NCI-H1105 (cell line): ENCODE results near the gene ITGB6.

ENCODE experiments used
- DNase-seq: peaks from one replicate; lab custom pipeline; 2025; lab: John Stamatoyannopoulos, UW

ITGB6 gene

DNA sequence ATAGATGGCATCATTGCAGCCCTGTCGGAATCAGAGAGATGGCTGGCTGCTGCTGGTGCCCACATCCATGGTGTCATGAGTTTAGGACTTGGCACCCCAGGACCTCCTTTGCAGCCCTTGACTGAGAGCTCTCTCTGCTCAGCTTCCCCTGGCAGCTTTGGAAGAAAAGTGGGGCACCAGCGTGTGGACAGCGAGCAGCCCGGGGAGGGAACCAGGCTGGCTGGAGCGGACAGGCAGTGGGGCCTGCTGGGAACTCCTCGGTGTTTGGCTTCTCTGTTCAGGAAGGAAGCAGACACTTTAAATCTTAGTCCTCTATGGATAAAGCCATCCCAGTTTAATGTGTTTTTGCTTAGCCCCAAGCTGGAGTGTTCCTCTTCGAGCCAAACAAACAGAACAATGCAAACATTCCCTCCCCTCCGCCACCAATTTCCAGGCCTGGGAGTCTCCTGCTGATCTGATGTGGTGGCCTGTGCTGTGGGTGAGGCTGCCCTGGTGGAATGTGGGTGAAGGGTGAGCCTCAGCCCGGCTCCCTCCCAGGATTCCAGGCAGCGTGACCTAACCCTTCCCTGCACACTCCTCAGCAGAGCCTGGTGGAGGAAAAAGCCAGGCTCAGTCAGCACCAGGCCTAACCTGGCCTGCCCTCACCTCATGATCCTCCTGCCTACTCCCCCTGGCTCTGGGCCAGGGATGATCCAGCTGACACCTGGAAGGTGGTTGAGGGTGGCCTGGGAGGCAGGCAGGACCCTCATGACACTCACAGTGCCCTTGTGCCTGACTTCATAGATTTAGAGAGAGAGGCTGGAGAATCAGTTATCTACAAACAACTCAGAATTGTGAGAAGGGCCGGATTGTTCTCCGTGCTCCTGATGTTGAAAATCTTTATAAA, 21.6 kb upstream of the ITGB6 start:
- DNase-seq, result no peak

DNA sequence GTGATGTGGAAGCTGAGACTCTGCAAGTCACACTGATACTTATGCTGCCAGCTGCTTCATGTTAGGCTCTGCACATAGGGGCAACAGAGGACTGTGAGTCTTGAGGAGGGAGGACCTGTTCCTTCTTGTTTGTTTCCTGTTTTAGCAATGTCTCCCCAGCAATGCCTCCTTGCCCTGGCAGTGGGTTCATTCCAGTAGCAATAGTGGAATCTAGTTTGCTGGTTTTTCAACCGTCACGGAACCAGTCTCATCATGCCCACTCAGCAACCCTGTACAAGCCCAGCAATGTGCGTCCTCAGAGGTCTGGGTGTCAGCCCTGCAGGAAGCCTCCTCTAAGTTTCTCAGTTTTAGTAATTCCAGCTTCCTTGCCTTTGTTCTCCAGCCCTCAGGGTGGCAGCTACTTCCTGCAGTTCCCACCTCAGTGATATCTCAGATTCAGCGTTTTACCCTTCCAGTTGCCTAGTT, 20.5 kb upstream of the ITGB6 start:
- DNase-seq, result no peak

DNA sequence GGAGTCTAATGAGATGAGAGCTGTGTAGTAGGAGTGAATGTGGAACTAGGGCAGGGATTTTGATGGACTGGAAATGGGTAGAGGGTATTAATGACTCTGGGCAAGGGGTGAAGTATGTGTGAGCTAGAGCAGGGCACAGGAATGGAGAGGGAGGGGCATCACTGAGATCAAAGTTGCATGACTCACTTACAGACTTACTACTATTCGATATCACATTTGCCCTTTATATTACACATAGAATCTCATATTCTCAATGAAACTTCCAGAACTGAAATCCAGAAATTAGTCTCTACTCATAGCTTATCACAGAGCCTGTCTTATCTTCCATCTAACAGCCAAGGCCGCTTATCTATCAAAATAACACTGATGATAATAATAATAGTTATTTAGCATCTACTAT, 20.0 kb upstream of the ITGB6 start:
- no peak for DNase-seq

DNA sequence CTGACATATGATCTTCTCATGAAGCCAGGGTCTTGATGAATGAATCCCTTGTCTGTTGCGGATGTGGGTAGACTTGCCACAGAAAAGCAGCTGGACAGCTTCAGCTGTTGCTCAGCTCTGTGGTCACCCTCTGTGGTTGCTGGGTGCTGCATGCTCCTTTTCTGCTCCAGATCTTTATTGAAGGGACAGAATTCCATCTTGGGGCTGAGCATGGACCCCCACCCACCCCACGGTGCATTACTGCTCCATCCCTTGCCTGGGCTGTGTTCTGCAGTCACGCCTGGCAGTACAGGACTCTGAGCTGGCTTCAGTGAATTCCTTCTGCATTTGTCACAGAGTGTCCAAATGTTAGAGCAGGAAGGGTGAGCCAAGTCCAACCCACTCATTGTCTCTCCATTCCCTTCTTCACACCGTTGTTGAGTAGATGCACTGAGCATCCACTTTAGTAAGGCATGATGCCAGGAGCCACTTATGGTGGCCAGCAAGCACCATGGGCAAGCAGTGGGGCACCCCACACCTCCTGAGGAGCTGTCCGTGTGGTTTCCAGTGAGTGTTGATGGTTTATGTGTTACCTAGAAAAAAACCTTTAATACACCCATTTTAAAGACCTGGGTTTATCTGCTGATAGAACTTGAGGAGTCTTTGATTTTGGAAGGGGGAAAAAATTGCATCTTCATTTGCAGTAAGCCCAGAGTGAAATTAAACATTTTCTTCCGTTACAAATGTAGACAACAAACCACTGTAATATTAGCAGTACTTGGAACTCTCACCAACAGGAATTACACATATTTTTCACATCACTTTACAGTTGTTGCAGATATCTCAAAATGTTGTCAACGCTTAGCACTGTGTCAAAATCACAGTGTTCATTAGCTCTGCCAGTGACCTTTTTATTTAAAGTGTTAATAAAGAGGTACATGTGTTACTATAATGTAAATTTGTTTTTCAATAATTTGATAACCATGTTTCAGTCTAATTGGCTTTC, 14.7 kb upstream of the ITGB6 start:
- no peak for DNase-seq

DNA sequence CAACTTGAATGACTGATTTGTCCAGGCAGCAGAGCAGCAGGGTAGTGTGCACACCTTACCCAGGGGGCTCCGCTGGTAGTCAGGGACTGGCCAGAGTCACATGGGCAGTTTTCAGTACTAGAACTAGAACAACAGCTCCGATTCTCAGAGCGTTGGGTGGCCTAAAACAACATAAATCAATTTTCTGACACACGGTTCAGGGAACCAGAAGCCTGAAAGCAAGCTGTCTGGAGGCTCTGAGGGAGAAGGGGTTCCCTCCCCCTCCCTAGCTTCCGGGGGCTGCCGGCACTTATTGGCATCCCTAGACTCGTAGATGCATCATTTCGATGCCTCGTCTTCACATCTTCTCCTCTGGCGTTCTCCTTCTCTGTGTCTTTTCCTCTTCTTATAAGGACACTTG, 13.4 kb upstream of the ITGB6 start:
- no peak for DNase-seq

DNA sequence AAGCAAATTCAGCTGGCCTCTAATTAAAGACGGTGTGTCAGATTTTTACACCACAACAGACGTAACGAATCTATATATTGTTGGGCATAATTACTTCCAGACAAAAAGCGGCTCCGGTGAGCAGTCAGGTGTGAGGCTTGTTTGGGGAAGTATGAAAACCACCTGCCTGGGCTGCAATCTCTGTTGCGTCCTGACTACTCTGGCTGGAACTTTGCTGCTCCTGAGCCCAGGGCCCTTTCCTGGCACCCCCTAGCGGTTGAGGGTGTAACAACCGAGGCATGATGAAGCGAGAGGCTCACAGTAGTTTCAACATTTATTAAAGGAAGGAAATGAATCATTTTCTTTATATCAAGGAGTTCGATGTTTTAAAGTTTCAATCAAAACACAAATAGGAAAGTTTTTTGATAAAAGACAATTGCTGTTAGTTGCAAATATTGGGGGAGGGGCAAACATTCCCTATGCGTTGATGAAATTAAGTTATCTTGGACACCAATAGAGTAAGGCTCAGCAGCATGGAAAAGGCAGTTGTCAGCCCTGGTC, 10.6 kb upstream of the ITGB6 start:
- no peak for DNase-seq

DNA sequence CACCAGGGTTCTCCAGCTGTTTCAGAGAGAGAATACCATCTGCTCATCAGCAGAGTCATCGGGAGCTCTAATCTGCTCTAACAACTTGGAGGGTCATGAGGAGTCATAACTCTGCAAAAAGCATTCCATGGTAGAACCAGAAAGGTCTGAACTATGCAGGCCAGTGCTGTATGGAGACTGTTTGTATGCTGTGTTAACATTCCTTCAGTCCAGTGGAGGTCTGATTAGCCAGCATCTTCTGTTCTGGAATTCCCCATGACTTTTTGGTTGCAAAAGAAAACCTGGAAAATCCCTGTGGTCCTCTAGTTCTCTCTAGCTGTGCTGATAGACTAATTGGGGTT, 9.4 kb upstream of the ITGB6 start:
- DNase-seq, result no peak

DNA sequence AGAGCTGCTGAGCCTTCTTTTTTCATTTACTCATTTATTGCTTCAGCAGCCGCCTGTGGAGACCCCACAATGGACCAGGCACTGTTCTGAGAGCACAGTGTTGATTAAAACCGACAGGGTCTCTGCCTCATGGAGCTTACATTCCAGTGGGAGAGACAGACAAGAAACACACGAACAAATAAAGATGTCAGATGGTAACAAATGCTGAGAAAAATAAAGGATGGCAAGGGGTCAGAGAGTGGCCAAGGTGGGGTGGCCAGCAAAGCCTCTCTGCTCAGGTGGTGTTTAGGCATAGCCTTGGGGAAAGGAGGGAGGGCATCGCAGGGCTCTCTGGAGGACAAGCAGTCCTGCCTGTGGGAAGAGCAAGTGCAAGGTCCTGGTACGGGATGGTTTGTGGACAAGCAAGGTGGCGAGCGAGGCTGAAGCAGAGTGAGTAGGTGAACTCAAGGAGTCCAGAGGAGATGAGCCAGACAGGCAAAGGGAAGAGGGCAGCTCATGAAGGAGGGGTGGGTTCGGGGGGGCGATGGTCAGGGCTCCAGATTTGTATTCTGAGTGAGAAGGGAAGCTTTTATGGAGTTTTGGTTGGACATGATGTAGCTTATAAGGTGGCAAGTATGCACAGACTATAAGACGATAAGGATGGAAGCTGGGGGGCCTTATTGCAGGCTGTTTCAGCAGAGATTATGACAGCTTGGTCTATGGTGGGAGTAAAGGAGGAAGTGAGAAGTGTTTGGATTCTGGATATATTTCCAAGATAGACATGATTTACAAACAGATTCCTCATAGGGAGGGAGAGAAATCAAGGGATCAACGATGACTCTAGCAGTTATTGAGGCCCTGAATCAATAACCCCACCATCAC, 8.8 kb upstream of the ITGB6 start:
- DNase-seq, result no peak

DNA sequence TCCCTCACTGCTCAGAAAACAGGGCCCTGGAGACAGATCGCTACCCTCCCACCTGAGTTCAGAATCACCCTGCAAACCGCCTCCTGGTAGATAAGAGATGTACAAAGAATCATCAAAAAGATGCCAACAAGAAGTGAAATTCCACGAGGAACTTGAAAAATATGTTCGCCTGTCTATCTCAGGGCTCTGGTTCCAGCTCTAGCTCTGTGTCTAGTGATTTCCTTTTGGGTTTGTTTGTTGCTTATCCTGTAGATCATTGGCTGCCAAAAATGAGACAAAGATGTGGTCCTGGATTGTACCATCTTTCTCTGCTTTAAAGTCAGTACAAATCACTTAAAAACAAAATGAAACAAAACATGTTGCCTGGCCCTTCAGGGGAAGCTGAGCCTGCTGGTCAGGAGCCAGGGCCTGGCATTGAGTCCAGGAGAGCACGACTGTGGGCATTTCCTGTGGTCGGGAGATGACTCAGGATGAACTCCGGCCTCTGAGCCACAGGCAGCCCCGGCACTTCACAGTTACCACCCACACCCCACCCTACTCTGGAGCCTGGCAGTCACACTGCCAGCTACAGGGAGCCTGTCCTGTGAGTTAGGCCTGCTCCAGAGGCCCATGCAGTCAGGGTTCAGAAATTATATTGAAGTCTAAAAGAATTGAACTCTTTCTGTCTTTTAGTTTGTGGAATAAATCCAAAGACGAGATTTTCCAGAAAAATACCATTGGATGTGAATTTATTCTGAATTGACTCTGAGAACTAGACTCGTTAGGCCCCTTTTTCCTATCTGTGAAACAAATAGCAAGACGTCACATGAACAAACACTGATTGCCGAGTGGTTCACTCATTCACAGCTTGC, 8.0 kb upstream of the ITGB6 start:
- DNase-seq, result no peak

DNA sequence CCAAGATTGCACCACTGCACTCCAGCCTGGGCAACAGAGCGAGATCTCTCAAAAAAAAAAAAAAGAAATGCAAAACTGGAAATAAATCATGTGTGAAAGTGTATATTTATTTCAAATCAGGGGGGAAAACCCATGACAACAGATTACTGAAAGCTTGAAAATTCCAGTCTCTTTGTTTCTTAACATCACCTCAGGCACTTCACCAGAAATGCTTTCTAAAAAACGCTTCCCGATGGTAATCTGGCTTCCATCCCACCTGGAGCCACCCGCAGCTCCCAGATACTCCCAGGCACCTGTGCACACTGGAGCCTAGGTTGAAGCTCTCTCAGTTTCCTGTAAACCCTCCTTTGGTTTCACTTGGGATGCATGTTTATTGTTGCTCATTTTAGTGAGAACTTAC, 7.2 kb upstream of the ITGB6 start:
- DNase-seq, result no peak

DNA sequence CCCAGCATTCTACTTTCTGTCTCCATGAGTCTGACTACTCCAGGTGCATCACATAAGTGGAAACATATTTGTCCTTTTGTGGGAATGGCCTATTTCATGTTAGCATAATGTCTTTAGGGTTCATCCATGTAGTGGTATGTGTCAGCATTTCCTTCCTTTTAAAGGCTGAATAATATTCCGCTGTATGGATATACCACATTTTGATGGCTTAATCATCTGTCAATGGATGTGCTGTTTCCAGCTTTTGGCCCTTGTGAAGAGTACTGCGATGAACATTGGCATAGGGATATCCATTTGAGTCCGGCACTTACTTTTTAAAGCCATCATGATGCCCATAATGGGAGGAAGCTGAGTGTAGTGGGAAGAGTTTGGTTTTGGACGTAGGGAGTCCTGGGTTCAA, 6.4 kb upstream of the ITGB6 start:
- no peak for DNase-seq

DNA sequence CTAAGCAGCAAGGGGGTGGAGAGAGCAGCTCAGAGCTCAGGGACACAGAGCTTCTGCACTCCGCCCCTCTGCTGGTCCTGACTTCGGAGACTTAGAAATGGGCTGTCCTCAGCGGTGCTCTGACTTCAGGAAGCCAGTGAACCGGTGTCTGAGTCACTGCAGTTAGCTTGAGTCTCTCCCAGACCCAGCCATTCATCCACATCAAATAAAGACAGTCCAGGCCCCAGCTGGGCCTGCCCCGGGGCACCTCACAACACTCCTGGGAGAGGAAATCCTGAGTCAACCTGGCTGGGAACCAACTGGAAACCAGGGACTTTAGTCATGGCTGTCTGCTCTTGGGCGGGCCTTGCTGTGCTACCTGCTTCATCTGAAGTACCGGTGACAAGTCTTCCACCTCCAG, 5.4 kb upstream of the ITGB6 start:
- no peak for DNase-seq

DNA sequence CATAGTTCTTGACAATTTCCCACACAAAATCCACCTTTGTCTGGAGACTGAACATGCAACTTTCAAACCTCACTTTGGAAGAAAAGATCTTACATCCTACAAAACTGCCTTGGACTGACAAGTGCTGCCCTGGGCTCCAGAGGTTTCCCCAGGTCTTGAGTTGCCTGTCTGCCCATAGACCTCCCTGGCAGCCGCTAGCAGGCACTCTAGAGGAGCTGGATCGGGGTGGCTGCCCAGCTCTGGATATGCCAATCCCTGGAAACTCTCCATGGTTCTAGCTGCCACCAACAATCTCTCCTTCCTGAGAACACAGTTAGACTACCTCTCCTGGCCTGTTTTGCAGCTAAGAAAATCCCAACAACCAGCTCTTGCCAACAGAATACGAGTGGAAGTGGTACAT, 3.4 kb upstream of the ITGB6 start:
- no peak for DNase-seq

DNA sequence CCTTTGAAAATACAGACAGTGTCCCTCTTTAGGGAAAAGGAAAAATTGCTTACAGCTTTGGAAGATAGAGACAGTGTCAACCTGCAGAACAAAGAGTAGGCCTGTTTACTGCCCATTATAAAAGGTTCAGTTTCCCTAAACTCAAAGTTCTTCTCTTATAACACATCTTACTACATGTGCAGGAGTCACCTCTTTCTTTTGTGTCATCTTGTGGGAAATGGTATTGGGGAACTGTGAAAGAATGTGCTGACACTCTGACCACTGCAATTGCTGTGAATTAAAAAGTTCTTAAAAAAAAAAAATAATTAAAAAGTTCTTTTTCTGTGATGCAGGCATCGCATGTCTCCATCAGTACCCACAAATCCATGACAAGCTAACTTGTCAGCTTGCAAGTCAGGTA, 2.9 kb upstream of the ITGB6 start:
- DNase-seq, result no peak

DNA sequence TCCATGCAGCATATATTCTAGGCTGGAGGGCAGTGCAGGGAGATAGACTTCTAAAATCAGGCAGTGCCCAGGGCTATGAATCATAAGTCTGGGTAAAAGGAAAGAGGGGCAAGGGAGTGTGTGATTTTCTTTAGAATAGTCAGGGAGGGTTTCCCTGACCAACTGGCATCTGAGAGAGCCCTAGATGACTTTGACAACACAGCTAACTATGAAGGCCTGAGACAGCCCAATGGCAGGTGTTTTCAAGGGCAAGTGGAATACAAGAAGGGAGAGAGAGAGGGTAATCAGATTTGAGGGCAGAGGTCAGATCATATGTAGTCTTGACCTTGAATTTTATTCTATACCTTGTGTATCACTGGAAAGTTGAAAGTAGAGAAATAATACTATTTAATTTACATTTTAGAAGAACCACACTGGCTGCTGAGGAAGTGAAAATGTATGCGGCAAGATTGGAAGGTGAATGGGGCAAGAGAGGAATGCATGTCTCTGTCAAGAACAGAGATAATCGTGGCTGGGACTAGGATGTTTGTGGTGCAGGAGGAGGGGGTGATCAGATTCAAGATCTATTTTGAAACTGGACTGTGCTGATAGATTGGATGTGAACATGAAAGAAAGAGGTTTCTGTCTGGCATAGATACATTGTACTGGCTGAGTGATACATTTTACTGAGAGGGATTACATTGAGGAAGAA, 1.9 kb upstream of the ITGB6 start:
- no peak for DNase-seq

DNA sequence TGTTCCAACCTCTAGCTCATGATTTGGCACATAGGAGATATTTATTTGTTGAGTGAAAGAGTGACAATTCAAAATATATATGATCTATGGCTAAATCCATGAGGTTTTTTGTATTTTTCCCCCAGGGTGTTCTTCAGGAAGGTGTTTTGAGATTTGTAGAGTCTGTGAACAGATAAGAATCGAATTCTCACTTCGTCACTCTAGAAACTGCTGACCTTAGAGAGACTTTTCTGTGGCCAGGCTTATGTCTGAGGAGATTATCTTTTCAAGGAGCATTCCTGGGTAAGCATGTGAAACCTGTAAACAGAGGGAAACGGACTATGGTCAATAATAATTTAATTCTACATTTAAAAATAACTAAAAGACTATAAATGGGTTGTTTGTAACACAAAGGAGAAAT, 849 bp upstream of the ITGB6 start:
- DNase-seq, result no peak

DNA sequence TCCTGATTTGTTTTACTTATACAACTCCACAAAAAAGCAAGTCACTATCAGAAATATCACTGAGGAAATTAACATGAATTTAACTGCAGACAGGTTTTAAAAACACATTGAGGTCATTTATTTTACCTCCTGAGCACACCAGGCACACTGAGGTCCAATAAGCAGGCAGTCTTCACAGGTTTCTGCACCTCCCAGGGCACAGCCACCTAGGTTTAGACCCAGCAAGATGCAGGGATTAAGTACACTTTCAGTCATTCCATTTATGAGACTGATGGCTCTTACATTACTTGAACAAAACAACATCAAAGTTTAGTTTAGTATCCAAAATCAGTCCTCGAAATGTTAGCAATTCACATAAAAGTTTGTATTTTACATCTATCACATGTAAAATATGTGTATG, 1.0 kb downstream of the ITGB6 start:
- no peak for DNase-seq

DNA sequence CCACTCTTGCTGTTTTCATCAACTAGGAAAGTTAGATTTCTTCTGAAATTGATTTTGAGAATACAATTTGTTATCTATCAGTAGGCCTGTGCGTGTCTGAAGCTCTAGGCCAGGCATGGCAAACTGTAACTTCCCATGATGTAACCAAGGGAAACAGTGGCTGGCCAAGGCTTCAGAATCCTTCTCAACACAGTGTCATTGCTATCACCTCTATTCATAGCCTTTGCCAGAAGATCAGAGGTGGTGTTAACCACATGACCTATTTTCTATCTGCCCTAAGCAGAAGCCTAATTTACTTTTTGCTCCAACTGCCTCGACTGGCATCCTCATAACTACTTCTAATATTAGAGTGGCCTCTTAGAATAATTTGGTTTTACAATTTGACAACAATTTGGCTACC, 2.5 kb downstream of the ITGB6 start:
- no peak for DNase-seq

DNA sequence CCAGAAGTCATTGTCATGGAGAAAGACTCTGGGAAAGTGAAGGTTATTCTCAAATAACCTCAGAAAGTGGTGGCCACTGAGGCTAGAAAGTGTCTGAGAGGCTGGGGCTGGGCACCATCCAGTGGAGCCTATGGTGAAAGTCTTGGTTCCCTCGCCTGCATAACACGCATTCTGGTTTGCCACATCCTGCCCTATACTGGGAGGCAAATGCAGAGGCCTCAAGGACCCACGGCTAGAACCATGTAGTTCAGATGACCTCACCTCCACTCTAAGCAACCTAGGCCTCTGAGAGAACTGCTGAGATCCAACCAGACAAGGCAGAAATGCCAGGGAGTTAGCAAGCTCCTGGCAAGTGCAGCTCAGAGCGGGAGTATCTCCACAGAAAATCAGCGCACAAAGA, 5.1 kb downstream of the ITGB6 start:
- no peak for DNase-seq

DNA sequence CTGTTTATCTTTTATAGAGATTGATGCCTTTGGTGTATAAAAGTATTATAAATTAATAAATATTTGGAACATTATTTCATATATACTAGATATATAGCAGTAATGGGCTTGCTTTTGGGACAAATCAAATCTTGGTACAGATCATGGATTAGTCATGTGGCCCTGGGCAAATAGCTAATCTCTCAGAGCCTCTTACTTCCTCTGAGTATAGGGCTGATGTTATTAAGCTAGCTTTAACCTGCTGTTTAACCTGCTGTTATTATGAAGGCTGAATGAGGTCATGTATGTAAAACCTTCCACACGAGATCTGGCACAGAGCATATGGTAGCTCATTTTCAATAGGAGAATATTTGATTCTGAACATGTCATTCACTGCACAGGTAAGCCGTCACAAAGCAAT, 5.7 kb downstream of the ITGB6 start:
- no peak for DNase-seq
